Measurements from ENCODE around the gene SYNGR3. TPM values are rescaled to one million over a fixed set of nuclear protein-coding genes. Genes with fewer than 3 reads are reported as not detected.
"Not testable (repeated sequence)": the region's sequence is repeated elsewhere in the genome, so short reads cannot be mapped to it uniquely, and the experiment has no call there.

Gene SYNGR3, protein sequence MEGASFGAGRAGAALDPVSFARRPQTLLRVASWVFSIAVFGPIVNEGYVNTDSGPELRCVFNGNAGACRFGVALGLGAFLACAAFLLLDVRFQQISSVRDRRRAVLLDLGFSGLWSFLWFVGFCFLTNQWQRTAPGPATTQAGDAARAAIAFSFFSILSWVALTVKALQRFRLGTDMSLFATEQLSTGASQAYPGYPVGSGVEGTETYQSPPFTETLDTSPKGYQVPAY
- polyA plus RNA-seq (2013, experiment 1 of 2; ENCODE audit: insufficient read length): 2.2 TPM
- polyA plus RNA-seq (2013, experiment 2 of 2; ENCODE audit: insufficient read length): 2.2 TPM

DNA sequence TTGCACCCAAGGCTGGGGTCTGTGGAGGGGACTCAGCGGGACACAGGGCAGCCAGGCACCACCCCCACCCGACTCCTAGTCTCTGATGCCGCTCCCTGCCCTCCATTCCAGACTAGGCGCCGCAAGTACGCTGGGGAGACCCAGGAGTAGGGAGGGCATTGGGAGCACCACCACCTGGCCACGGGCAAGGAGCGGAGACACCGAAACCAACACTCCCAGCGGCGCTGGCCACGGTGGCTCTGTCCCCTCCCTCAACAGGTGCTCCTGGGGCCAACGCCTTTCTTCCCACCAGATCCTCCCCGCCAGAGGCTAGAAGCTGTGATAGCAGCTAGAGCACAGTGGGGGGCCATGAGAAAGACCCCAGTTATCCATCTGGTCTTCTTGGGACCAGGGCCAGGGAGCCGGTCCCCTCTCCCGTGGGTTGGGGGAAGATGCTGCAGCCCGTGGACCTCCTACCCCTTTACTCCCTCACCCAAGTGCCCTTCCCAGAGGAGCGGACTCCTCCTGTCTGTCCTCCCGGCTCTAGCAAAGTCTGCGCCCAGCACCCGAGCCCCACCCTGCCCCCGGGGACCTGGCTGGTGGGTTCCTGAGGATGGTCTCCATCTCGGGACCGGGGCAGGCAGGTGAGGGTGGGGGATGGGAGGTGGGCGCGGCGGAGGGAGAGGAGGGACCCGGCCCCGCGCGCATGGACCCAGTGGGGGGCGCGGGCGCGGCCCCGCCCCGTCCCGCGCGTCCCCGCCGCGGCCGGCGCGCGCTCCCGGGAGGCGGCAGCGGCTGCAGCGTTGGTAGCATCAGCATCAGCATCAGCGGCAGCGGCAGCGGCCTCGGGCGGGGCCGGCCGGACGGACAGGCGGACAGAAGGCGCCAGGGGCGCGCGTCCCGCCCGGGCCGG is at the start of gene SYNGR3:
SYNGR3 (plus strand) TSS at position 762 of the 892 bp plus-strand sequence. CDS start 133 bp downstream, outside the sequence.
- DNase-seq: no peak

DNA sequence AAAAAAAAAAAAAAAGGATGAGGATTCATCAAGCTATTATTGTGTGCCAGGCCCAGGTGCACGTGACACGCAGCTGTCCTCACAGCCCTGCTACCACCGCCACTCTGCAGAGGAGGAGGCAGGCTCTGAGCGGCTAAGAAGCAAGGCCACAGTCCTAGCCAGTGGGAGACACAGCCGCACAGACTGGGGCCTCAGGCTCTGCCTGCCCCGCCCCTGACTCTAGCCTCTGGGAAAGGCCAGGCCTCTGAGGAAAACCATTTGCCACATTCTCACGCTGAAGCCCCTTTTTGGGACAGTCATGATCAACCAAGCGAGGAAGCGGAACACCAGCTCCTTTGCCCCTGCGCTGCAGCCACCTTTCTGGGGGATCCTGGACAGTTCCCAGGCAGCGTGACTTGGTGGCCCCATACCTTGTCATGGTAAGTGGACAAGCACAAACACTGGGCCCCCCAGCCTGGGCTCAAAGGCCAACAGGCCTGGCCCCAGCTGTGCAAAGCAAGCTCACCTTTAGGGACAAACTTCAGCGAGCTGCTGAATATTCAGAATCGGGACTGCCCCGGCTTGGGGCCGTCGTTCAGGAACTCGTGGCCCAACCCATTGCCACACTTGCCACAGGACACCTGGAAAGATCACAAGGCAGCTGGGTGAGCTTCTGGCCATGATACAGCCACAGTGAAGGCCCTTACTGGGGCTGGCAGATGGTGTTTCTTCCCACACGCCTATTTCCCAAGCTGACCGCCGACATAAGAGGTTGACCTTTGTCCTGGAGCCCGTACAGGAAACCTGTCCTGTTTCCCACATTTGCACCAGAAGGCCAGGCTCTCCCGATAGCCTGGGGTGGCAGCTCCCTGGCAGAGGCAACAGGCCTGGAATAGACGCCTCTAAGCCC is 49.3 kb upstream of the SYNGR3 start:
- no peak for DNase-seq

DNA sequence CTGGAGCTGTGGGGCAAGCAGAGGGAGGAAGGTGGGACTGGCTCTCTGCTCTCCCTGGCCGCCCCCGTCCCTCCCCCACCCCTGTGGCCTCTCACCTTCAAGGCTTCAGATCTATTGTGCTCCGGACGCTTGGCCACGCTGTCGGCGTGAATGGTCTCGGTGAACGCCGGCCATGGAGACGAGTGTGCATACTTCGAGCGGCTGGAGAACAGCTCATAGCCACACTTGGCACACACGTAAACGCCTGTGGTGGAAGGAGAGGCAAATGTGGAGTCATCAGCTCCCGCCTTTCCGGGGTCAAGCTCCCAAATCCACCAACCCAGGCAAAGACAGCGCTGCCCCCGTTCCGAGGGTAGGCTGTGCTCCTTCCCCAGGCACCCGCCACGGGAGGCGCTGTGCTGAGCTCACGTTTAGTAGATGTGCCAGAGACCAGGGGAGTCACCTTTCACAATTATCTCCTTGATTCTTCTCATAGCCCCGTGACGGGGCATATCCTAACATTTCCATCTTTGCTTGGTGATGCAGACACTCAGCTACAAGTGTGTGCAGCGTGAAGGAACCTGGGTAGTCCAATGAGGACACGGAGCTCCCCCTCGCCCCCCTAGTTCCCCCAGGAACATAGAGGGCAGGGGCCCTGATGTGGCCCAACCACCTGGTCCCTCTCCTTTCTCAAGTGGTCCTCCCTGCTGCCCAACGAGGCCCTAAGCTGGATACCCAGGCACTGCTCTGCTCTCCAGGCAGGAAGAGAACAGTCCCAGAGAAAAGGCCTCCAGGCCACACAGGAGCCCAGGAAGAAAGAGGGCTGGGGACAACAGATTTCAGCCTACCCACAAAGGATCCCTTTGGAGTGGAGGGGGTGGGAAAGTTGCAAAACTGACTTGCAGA is 48.4 kb upstream of the SYNGR3 start:
- DNase-seq: no peak

DNA sequence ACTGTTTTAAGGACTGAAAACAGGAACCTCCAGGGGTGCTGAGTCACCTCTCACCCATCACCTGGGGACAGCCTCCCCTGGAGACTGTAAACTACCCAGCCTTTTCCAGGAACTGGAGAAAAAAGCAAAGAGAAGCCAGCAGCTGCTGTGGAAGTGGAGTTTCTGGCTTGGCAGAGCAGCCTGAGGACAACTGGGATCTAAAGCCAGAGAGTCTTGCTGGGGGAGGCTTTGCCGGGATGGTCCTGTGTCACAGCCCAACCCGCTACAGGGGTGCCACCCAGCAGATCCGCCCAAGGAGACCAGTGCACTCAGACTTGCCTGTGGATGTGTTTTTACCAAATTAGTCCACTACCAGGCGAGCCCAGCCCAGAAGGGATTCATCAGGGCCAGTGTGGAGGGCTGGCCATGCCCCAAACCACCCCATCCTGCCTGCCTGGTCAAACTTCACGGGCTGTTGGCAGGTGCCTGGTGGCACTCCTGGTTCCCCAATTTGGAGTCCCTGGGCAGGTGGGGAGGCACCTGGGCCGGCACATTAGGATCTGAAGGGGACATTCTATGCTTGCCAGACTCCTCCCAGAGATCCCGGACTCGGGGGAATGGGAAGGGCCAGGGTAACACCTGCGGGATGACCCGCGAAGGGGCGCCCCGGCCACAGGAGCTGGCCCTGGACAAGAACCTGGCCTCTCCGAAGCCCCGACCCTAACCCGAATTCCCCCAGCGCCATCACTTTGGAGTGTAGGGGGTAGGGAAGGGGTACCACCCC is 47.5 kb upstream of the SYNGR3 start:
- no peak for DNase-seq

DNA sequence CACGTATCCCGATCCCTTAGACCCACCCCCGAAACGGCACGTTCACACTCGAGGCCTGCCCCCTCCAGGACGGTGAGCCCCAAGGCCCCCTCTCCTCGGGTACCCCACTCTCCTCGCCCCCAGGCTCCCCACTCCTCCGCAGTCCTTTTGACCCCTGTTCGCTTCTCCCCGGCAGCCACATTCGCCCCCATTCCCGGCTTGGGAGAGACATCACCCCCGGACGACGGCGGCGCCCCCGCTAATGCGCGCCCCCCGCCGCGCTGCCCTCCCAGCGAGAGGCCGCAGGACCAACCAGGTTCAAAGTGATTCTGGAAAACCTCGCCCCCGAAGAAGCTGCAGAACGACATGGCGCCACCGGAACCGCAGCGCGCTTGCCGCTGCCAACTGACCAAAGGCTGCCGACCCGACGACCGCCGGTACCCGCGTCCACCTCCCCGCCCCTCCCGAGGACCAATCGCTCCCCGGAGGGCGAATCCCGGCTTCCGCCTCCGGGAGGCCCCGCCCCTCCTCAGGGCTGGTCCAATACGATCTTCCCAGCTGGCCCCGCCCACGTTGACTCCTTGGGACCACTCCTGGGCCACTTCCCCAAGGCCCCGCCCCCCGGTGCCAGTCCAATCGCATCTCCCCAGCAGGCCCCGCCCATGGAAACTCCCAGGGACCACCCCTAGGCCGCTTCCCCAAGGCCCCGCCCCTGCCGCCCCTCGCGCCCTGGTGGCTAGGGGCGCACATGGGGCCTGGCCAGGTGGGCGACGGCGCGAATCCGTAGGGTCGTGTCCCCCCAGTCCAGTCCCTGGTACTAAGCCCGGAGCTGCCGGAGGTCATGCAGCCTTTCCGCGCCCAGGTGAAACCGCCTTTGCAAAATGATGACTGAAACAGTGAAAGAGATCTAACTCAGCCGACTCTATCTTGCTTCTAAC is 46.7 kb upstream of the SYNGR3 start, which contains the start of gene MSRB1:
MSRB1 (minus strand) TSS at position 390 of the 917 bp plus-strand sequence; CDS start at position 347, 43 bp downstream.
- peak; percentile 99 for DNase-seq

DNA sequence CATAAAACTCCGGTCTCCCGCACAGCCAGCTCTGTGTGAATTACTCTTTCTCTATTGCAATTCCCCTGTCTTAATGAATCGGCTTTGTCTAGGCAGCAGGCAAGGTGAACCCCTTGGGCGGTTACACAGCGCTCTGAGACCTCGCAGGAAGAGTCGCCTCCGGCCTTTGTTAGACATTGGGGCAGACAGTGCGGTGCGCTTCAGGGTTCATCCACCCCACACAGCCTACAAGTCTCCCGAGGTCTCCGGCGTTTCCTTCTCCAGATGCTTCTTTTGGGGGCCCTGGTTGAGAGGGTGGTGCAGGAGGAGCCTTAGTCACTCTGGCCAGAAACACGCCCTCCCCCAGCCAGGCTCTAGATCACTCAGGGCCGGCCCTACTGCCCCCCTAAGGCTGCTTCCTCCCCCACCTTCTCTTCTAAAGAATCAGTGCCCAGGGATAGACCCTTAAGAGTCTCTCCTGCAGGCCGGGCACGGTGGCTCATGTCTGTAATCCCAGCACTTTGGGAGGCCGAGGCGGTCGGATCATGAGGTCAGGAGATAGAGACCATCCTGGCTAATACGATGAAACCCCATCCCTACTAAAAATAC is 45.1 kb upstream of the SYNGR3 start:
- no peak for DNase-seq

DNA sequence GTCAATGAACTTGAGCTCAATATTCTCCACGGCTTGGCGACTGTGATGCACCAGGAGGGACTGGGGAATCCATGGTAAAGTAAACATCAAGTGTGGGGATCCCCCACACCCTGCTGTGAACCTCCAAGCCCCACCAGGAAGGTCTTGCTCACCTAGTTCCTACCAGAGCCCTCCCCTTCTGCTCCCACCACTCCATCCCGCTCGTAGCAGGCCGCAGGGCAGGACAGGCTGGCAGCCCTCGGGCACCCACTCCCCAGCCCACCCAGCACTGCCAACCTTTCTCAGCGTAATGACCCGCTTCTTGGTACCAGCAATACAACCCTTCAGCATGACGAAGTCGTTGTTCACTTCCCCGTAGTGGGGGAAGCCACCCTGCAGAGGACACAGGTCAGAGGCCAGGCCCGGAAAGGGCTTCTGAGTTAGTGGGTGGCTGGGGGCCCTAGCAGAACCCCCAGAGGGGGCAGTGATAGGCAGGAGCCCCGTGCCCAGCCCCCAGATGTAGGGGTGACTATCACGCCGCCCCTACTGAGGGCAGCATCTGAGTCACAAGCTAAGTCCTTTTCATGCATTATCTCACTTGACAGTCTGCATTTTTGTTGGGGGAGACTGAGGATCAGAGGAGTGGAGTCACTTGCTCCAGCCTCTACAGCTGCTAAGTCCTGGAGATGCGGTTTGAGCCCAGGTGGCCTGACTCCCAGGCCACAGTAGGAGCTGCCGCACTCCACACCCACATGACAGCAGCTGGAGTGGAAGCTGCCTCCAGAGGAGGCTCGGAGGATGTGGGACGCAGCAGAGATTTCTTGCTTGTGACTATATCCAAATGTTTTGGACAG is 44.0 kb upstream of the SYNGR3 start:
- no peak for DNase-seq

DNA sequence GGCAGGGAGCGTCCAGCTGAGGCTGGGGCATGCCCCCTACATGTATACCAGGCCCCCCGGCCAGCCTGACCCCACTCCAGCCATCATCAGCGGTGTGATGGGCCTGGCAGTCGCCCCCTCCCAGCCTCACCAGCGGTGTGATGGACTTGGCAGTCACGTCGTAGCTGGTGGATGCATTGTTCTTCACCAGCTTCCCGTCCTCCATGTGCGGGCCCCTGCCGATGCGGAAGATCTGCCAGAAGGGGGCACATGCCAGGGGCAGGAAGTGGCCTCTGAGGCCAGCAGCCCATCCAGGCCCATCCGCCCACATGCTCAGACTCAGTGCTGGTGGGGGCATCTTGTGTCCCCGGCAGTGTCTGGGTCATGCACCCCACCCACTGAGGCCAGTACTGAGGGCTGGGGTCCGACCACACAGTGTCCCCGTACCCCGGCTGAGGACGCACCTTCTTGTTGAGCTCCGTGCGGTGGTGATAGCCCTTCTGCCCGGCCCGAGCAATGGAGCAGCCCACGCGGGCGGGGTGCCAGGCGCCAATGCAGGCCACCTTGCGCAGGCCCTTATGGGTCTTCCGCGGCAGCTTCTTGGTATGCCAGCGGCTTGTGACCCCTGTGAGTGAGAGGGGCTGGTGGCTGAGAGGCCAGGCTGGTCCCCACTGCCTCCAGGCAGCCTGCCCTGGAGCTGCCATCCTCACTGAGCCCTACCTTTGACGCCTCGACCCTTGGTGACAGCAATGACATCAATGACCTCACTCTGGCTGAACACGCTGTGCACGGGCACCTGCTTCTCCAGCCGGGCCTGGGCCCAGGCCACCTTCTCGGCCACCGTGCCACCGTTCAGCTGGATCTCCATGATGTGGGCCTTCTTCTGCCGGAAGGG is 43.0 kb upstream of the SYNGR3 start:
- no peak for DNase-seq

DNA sequence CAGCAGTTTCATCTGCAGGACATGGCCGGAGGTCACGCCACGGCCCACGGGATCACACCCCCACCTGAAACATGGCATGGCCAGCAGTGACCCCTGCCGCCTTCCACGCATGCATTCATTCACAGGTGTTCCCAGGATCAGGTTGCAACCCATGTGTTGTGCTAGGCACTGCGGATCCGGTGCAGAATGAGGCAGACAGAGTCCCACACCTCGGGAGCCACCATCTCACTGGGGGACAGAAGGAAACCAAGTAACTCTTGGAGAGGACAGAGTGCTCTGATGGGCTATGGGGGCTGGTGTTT is 42.5 kb upstream of the SYNGR3 start:
- no peak for DNase-seq

DNA sequence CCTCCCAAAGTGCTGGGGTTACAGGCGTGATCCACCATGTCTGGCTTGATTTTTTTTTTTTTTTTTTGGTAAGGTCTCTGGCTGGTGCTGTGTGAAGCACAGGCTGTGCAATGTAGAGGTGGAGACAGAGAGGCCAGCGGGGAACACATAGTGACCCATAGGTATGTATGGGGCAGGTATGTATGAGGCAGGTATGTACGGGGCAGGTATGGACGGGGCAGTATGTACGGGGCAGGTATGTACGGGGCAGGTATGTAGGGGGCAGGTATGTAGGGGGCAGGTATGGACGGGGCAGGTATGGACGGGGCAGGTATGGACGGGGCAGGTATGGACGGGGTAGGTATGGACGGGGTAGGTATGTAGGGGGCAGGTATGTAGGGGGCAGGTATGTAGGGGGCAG is 40.3 kb upstream of the SYNGR3 start:
- DNase-seq: no peak

DNA sequence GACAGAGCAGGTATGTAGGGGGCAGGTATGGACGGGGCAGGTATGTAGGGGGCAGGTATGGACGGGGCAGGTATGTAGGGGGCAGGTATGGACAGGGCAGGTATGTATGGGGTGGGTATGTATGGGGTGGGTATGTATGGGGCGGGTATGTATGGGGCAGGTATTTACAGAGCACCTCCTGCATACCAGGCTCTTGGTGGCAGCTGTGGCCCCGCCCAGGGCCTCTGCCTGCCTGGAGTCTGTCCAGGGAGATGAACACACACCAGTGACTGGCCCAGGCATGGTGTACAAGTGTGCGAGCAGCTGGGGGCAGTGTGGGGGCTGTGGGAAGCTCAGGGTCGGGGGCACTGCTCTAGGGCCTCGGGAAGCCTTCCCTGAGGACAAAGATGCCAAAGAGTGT is 39.7 kb upstream of the SYNGR3 start:
- DNase-seq: no peak

DNA sequence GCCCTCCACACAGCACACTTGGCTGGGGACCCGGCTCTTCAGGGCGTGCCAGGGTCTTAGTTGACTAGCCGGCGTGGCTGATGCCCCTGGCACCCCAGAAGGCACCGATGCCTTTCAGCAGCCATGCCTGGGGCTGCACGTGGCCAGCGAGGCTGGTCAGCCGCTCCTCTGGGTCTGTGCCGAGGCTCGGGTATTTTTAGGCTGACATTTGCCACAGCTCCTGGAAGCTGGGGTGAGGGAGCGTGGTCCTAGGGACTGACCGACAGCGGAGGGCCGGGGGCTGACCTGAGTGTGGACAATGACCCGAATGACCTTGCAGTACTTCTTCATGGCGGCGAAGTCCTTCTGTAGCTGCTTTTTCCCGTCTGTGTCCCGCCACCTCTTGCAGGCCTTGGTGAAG is 39.2 kb upstream of the SYNGR3 start:
- no peak for DNase-seq

DNA sequence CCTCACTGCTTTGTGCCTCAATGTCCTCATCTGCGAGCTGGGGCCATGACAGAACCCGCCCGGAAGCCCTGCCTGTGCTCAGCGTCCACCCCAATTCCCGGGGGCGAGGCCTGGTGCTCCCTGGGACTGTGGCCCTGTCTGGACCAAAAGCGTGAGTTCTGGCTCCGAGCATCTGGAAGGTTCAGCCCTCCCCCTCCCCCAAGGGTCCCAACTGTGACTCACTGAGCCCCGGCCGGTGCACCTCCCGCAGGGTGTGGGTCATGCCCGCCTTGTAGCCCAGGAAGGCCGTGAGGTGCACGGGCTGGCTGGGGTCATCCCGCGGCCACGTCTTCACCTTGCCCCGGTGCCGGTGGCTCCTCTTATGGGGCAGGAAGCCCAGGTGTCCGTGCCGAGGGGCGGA is 36.0 kb upstream of the SYNGR3 start:
- DNase-seq: no peak

DNA sequence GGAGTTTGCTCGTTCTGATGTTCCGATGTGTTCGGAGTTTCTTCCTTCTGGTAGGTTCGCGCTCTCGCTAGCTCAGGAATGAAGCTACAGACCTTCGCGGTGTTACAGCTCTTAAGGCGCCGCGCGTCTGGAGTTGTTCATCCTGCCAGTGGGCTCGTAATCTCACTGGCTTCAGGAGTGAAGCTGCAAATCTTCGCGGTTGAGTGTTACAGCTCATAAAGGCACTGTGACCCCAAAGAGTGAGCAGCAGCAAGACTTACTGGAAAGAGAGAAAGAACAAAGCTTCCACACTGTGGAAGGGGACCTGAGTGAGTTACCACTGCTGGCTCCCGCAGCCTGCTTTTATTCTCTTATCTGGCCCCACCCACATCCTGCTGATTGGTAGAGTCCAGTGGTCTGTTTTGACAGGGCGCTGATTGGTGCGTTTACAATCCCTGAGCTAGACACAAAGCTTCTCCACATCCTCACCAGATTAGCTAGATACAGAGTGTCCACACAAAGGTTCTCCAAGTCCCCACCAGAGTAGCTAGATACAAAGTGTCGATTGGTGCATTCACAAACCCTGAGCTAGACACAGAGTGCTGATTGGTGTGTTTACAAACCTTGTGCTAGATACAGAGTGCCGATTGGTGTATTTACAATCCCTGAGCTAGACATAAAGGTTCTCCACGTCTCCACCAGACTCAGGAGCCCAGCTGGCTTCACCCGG is 32.2 kb upstream of the SYNGR3 start:
- DNase-seq: not testable (repeated sequence)

DNA sequence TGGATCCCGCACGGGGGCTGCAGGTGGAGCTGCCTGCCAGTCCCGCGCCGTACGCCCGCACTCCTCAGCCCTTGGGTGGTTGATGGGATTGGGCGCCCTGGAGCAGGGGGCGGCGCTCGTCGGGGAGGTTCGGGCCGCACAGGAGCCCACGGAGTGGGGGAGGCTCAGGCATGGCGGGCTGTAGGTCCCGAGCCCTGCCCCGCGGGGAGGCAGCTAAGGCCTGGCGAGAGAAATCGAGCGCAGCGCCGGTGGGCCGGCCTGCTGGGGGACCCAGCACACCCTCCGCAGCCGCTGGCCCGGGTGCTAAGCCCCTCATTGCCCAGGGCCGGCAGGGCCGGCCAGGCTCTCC is 31.7 kb upstream of the SYNGR3 start:
- DNase-seq: not testable (repeated sequence)

DNA sequence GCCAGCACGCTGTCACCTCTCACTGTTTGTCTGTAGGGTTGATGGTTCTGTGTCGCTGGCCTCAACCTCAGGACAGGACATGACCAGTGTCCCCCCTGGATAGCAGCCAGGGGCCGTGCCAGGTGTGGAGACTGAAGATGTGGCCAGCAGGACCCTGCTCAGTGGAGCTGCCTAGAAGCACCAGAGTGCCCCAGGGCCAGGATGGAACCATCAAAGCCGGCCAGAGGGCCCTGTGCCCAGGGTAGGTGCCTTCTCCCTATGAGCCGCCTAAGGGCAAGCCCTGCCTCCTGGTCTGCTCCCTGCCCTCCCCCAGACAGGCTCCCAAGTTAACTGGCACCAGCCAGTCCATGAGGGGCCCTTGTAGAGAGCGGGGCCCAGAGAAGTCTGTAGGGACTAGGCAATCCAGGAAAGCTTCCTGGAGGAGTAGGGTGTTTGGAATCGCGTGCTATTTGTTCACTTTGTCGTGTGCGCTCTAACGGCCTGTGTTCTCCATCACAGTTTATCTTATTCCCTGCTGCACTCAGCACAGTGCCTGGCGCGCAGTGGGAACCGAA is 31.0 kb upstream of the SYNGR3 start:
- no peak for DNase-seq

Data from fibroblast of skin of scalp (primary cell).